ENCODE results near the gene RBBP5.

The RBBP5 gene

DNA sequence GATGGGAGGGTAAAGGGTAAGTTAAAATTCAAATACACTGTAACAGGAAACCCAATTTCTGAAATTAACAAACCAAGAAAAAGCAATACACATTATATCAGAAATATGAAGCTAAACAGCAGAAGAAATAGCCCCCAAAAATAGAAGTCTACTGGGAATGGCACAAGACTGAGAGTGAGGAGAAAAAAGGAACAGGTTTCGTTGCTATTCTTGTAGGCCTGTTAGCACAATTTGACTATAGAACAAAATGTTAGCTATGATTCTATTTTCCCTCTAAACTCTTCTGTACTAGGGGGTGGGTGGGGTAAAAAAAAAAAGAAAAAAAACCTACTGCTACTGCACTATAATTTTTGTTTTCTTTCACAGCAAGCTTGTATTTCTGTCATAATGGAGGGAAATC is 12.5 kb downstream of the RBBP5 start:
- TF ChIP-seq, protein P1, sequence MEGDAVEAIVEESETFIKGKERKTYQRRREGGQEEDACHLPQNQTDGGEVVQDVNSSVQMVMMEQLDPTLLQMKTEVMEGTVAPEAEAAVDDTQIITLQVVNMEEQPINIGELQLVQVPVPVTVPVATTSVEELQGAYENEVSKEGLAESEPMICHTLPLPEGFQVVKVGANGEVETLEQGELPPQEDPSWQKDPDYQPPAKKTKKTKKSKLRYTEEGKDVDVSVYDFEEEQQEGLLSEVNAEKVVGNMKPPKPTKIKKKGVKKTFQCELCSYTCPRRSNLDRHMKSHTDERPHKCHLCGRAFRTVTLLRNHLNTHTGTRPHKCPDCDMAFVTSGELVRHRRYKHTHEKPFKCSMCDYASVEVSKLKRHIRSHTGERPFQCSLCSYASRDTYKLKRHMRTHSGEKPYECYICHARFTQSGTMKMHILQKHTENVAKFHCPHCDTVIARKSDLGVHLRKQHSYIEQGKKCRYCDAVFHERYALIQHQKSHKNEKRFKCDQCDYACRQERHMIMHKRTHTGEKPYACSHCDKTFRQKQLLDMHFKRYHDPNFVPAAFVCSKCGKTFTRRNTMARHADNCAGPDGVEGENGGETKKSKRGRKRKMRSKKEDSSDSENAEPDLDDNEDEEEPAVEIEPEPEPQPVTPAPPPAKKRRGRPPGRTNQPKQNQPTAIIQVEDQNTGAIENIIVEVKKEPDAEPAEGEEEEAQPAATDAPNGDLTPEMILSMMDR (IDR thresholded peaks at IDR 0.05; ENCODE audit: extremely low read depth, missing control alignments) = no peak
- no peak for DNase-seq (ENCODE audit: low spot score)

DNA sequence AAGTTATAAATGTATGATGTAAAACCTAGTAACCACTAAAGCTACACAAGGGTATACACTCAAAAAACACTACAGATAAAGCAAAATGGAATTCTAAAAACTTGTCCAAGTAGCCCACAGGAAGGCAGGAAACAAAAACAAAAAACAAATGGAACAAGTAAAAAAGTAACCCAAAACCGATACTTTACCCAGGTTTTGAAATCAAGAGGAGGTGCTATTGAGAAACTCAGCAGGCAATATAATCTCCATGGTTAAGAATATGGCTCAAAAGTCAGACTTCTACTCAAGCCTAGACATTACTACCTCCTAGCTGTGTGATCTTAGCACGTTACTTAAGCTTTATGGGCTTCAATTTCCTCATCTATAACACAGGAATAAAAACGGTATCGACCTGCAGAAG is 13.3 kb downstream of the RBBP5 start:
- DNase-seq (ENCODE audit: low spot score) = no peak
- TF ChIP-seq, protein P1 (IDR thresholded peaks at IDR 0.05; ENCODE audit: extremely low read depth, missing control alignments) = no peak

DNA sequence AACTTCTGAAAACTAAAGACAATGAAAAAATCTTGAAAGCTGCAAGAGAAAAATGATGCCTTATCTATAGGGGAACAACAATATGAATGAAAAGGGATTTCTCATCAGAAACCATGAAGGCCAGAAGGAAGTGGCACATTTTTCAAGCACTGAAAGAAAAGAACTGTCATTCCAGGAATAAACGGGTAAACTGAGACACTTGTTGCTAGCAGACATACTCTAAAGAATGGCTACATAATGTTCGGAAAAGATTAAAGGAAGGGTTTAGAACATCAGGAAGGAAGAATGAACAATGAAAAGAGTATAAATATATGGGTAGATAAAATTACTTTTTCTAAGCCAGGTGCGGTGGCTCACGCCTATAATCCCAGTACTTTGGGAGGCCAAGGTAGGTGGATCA is 14.5 kb downstream of the RBBP5 start:
- no peak for DNase-seq (ENCODE audit: low spot score)
- TF ChIP-seq, protein P1 (IDR thresholded peaks at IDR 0.05; ENCODE audit: extremely low read depth, missing control alignments) = no peak

DNA sequence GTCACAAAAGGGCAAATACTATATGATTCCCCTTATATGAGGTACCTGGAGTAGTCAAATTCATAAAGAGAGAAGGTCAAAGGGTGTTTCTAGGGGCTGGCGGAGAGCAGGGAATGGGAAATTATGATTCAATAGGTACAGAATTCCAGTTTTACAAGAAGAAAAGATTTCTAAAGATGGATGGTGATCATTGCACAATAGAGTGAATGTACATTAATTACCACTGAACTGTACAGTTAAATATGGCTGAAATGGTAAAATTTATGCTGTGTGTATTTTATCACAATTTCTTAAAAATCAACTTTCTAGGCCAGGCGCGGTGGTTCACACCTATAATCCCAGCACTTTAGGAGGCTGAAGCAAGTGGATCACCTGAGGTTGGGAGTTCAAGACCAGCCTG is 19.4 kb downstream of the RBBP5 start:
- TF ChIP-seq, protein P1 (IDR thresholded peaks at IDR 0.05; ENCODE audit: extremely low read depth, missing control alignments) = no peak
- no peak for DNase-seq (ENCODE audit: low spot score)

DNA sequence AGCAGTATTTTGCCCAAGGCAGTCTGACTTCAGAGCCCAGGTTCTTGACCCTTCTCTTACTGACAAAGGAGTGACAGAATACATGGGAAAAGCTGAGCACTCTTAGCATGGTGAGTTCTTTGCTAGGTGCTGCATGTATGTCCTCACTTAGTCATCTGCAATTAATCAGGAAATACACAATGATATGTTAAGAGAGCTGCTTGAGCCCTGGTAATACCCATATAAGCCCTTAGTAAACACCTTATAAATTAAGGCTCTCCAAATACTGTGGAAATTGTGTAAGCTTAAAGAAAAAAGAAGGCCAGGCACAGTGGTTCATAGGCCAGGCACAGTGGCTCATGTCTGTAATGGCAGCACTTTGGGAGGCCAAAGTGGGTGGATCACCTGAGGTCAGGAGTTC is 23.5 kb downstream of the RBBP5 start:
- TF ChIP-seq, protein P1 (IDR thresholded peaks at IDR 0.05; ENCODE audit: extremely low read depth, missing control alignments) = no peak
- DNase-seq (ENCODE audit: low spot score) = no peak

DNA sequence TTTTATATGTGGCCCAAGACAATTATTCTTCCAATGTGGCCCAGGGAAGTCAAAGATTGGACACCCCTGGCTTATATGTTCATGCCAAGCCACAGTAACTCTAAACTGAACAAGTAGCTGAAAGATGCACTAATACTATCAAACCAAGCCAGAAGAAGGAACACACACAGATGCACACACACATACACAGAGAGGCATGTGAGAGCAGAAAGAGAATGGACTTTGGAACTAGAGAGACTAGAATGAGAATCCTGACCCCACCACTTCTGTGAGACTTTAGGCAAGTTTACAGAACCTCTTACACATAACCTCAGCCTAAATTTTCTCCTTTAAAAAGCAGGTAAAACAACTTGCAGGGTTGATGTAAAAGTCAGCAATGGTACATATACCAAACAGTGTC is 26.4 kb downstream of the RBBP5 start:
- TF ChIP-seq, protein P1 (IDR thresholded peaks at IDR 0.05; ENCODE audit: extremely low read depth, missing control alignments) = no peak
- DNase-seq (ENCODE audit: low spot score) = no peak

DNA sequence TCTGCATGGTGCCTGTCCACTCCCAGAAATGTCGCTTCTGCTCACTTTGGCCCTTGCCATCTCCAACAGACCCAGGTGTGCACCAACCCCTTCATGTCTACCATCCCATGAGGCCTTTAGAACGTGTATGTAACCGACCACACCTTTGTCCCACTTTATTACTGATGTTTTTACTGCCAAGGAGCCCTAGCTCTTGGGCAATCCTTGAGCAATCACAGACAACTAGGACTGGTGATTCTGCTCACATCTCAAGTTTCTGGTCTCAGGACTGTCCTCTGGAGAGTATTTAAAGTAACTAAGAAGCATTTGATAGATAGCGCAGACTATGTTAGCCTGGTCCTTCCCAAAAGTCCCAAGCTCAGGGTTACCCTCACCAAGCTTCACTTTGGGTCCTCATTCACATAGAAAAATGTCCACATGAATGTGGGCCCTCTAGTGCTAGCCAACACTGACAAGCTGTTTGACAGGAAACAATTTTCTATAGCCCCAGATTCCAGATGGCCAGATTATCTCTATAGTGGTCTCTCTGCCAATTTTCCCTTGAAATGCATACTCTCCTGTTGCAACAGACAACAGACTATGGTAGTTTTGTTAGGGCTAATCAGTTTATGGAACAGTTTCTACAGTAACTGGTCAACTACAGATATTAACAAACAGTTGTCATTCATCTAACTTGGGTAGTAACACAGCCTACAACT is 30.6 kb downstream of the RBBP5 start:
- TF ChIP-seq, protein P1 (IDR thresholded peaks at IDR 0.05; ENCODE audit: extremely low read depth, missing control alignments) = no peak
- DNase-seq (ENCODE audit: low spot score) = no peak
